Naive thymus-derived CD4-positive, alpha-beta T cell (primary cell): ENCODE data around the gene MGAT3. TPM values are rescaled to one million over a fixed set of nuclear protein-coding genes. Genes with fewer than 3 reads are reported as not detected.
A peak's percentile ranks its signal among the peaks of the same experiment; 100 is the strongest.
"Not testable (repeated sequence)": the region's sequence is repeated elsewhere in the genome, so short reads cannot be mapped to it uniquely, and the experiment has no call there.

ENCODE experiments used
- ATAC-seq: fragments of 150-1000 bp; cut with Tn5 transposase; 2 replicates; pipeline ENCODE4 v1.10.0; 2021; ENCODE audit warnings: mild to moderate bottlenecking, moderate library complexity
- CTCF ChIA-PET: fragments of 350-600 bp; sonication (Branson Sonifier 250); formaldehyde crosslinking; loops from one replicate; lab custom pipeline; 2021; ENCODE audit warnings: antibody characterized with exemption; lab: Charles Lee
- POLR2A ChIA-PET: fragments of 350-600 bp; sonication (Branson Sonifier 250); formaldehyde crosslinking; loops from one replicate; lab custom pipeline; 2021; ENCODE audit warnings: antibody characterized with exemption, inconsistent platforms; lab: Charles Lee
- DNase-seq, 9 donors: peaks; one replicate each; pipeline versions ENCODE4 v3.0.0 to v3.0.0-alpha.2; 2020 to 2022; ENCODE audit warnings: mixed read lengths in 1 of 9
- H3K27ac ChIP-seq: one replicate; pipeline ENCODE4 v1.7.0; 2013; ENCODE audit warnings: mild to moderate bottlenecking, low read depth, low read length, moderate library complexity
- H3K27me3 ChIP-seq, 2 donors: one replicate each; pipeline ENCODE4 v1.7.0; 2013; ENCODE audit warnings: low read length in 2 of 2, mild to moderate bottlenecking in 2 of 2, moderate library complexity in 2 of 2; ENCODE audit not compliant: control insufficient read depth in 2 of 2, insufficient read depth in 2 of 2
- H3K36me3 ChIP-seq, 3 experiments: 1 replicate in 2 of 3; 2 replicates in 1 of 3; pipeline ENCODE4 v1.7.0; 2013; ENCODE audit warnings: low read length in 3 of 3, mild to moderate bottlenecking in 3 of 3, moderate library complexity in 1 of 3; ENCODE audit not compliant: insufficient read depth in 3 of 3, control insufficient read depth in 2 of 3
- H3K4me1 ChIP-seq, 2 donors: one replicate each; pipeline ENCODE4 v1.7.0; 2013; ENCODE audit warnings: low read length in 2 of 2, mild to moderate bottlenecking in 2 of 2, moderate library complexity in 1 of 2; ENCODE audit not compliant: control insufficient read depth in 2 of 2, insufficient read depth in 2 of 2
- H3K4me3 ChIP-seq: 2 replicates; pipeline ENCODE4 v1.7.0; 2013; ENCODE audit warnings: mild to moderate bottlenecking, low read length
- H3K9me3 ChIP-seq, 3 experiments: 1 replicate in 2 of 3; 2 replicates in 1 of 3; pipeline ENCODE4 v1.7.0; 2013; ENCODE audit warnings: low read length in 3 of 3; ENCODE audit not compliant: control insufficient read depth in 2 of 3
- H3K27ac Mint-ChIP-seq, 9 donors: one replicate each; pipeline ENCODE4 v1.8.0; 2020 to 2022; ENCODE audit warnings: mixed read lengths in 9 of 9, mild to moderate bottlenecking in 8 of 9, moderate library complexity in 5 of 9, inconsistent platforms in 2 of 9
- H3K27me3 Mint-ChIP-seq, 5 donors: one replicate each; pipeline ENCODE4 v1.8.0; 2021 to 2022; ENCODE audit warnings: mixed read lengths in 5 of 5, mild to moderate bottlenecking in 1 of 5
- H3K36me3 Mint-ChIP-seq, 5 donors: one replicate each; pipeline ENCODE4 v1.8.0; 2020 to 2022; ENCODE audit warnings: mixed read lengths in 5 of 5, mild to moderate bottlenecking in 3 of 5, inconsistent platforms in 1 of 5
- H3K4me1 Mint-ChIP-seq, 7 donors: one replicate each; pipeline ENCODE4 v1.8.0; 2020 to 2022; ENCODE audit warnings: mixed read lengths in 7 of 7, mild to moderate bottlenecking in 3 of 7, inconsistent platforms in 1 of 7
- H3K4me3 Mint-ChIP-seq, 10 donors: one replicate each; pipeline ENCODE4 v1.8.0; 2020 to 2022; ENCODE audit warnings: mild to moderate bottlenecking in 10 of 10, mixed read lengths in 10 of 10, moderate library complexity in 6 of 10, inconsistent platforms in 2 of 10
- H3K9me3 Mint-ChIP-seq, 11 donors: one replicate each; pipeline ENCODE4 v1.8.0; 2020 to 2022; ENCODE audit warnings: mixed read lengths in 11 of 11, mild to moderate bottlenecking in 4 of 11, inconsistent platforms in 1 of 11, moderate library complexity in 1 of 11
- intact Hi-C, 2 donors: fragments of 100-400 bp; cut with micrococcal nuclease; formaldehyde crosslinking; loops; one replicate each; pipeline ENCODE4 v1.15.1; 2023
- polyA plus RNA-seq, 2 donors: library from polyadenylated mRNA; unstranded; fragments of 300-500 nt; fragmentation: Illumina TruSeq; gene quantifications; one replicate each; pipeline ENCODE4 v1.2.3, GENCODE V29; 2021
- total RNA-seq, 6 experiments: library from RNA in 5 of 6; stranded (reverse) in 5 of 6; gene quantifications; 1 replicate in 5 of 6; 2 replicates in 1 of 6; pipeline ENCODE4 v1.2.3 and lab custom pipeline; 2021 to 2026

MGAT3 gene
- total RNA-seq: 1 to 10 TPM in 3 of 5 experiments, under 1 TPM in 2; 0.57 to 3.2 (median 1.0) TPM
- polyA plus RNA-seq: not detected
- total RNA-seq (lab: John Stamatoyannopoulos, UW): not detected

- ATAC-seq: no peak
- H3K9me3 ChIP-seq: no peaks in the 10 kb centered on the region
- Mint-ChIP-seq H3K9me3 (peaks cover 0 to 7% (median 0%) of the 10 kb centered on the region in 11 donors), H3K36me3 (peaks cover 0 to 16% (median 6%) of the 10 kb centered on the region in 5 donors), H3K27me3 (peaks cover 30 to 58% (median 33%) of the 10 kb centered on the region in 5 donors), H3K4me1 (peaks cover 17 to 25% (median 23%) of the 10 kb centered on the region in 7 donors), H3K4me3 (peak within 1 kb of the TSS; percentile 55 to 85 (median 78)), H3K27ac (peak within 1 kb of the TSS in 4 of 9 donors; percentile 3 to 70 (median 38))
- CTCF ChIA-PET: no interaction called here
- no peak within 1 kb of the TSS for H3K27ac ChIP-seq
- peak within 1 kb of the TSS; percentile 13 for H3K4me3 ChIP-seq
- peaks cover 8 to 9% of the 10 kb centered on the region in 2 donors for H3K4me1 ChIP-seq
- DNase-seq: no peak
- POLR2A ChIA-PET: no interaction called here
- intact Hi-C loops: no loop called here
- no peaks in the 10 kb centered on the region for H3K36me3 ChIP-seq
- H3K27me3 ChIP-seq: peaks cover 0 to 11% of the 10 kb centered on the region in 2 donors
These were observed at the start of gene MGAT3 for GRCh38 chr22:39456522-39457197. Gene MGAT3 (plus strand): TSS chr22:39457012. CDS start chr22:39487348, 30,336 bp downstream.

GRCh38 chr22:39408173-39408572 is 48.6 kb upstream of the MGAT3 start:
- ChIA-PET POLR2A (no interaction called here), CTCF (interaction anchor here (1.2 kb wide), 1 partner anchor 9 kb away, joined by 4 read pairs; the partner anchor contains the start of gene TAB1)
- Histone ChIP-seq H3K4me1 (peaks cover 12 to 22% of the 10 kb centered on the region in 2 donors), H3K4me3 (no peak overlapping the region), H3K27ac (no peak overlapping the region), H3K27me3 (no peaks in the 10 kb centered on the region), H3K36me3 (peaks cover 0 to 5% (median 0%) of the 10 kb centered on the region in 3 experiments), H3K9me3 (no peaks in the 10 kb centered on the region)
- Mint-ChIP-seq H3K9me3 (no peaks in the 10 kb centered on the region), H3K27me3 (no peaks in the 10 kb centered on the region), H3K27ac (no peak overlapping the region), H3K36me3 (peaks cover 0 to 28% (median 12%) of the 10 kb centered on the region in 5 donors), H3K4me3 (no peak overlapping the region), H3K4me1 (peaks cover 51 to 90% (median 75%) of the 10 kb centered on the region in 7 donors)
- intact Hi-C loops: no loop called here
- DNase-seq: no peak
- no peak for ATAC-seq

GRCh38 chr22:39408807-39409206 is 48.0 kb upstream of the MGAT3 start:
- H3K27me3 Mint-ChIP-seq: no peaks in the 10 kb centered on the region
- H3K4me1 ChIP-seq: peaks cover 12 to 29% of the 10 kb centered on the region in 2 donors
- no peak for DNase-seq
- CTCF ChIA-PET: interaction anchor here (1.2 kb wide), 1 partner anchor 10 kb away, joined by 4 read pairs; the partner anchor contains the start of gene TAB1
- H3K27ac Mint-ChIP-seq: no peak overlapping the region
- H3K9me3 ChIP-seq: no peaks in the 10 kb centered on the region
- H3K4me1 Mint-ChIP-seq: peaks cover 54 to 91% (median 75%) of the 10 kb centered on the region in 7 donors
- H3K27ac ChIP-seq: no peak overlapping the region
- no peaks in the 10 kb centered on the region for H3K27me3 ChIP-seq
- intact Hi-C loops: no loop called here
- no peaks in the 10 kb centered on the region for H3K9me3 Mint-ChIP-seq
- no peak overlapping the region for H3K4me3 Mint-ChIP-seq
- H3K4me3 ChIP-seq: no peak overlapping the region
- peaks cover 0 to 4% (median 0%) of the 10 kb centered on the region in 3 experiments for H3K36me3 ChIP-seq
- ATAC-seq: no peak
- H3K36me3 Mint-ChIP-seq: peaks cover 0 to 24% (median 8%) of the 10 kb centered on the region in 5 donors
- POLR2A ChIA-PET: interaction anchor here (0.9 to 9.1 kb wide), 2 partner anchors 9 to 20 kb away, joined by 3 to 75 read pairs; partner anchors contain the start of gene TAB1

GRCh38 chr22:39409516-39410029 is 47.2 kb upstream of the MGAT3 start:
- ATAC-seq (no peak), DNase-seq (no peak)
- H3K27ac Mint-ChIP-seq: peak overlapping the region in 1 of 9 donors; percentile 38
- no peaks in the 10 kb centered on the region for H3K27me3 Mint-ChIP-seq
- peaks cover 61 to 91% (median 75%) of the 10 kb centered on the region in 7 donors for H3K4me1 Mint-ChIP-seq
- intact Hi-C loops: loop anchor here in 1 of 2 donors (5.0 to 10.0 kb wide), 2 partner anchors 65 to 83 kb away; partner anchors contain the start of gene SYNGR1
- ChIA-PET CTCF (interaction anchor here (1.2 kb wide), 1 partner anchor 10 kb away, joined by 4 read pairs; the partner anchor contains the start of gene TAB1), POLR2A (interaction anchor here (0.9 to 9.1 kb wide), 2 partner anchors 10 to 20 kb away, joined by 3 to 75 read pairs; partner anchors contain the start of gene TAB1)
- Histone ChIP-seq H3K36me3 (peaks cover 0 to 4% (median 0%) of the 10 kb centered on the region in 3 experiments), H3K4me1 (peaks cover 12 to 36% of the 10 kb centered on the region in 2 donors), H3K4me3 (no peak overlapping the region), H3K27me3 (no peaks in the 10 kb centered on the region), H3K9me3 (no peaks in the 10 kb centered on the region), H3K27ac (no peak overlapping the region)
- H3K4me3 Mint-ChIP-seq: peak overlapping the region in 1 of 10 donors; percentile 15
- no peaks in the 10 kb centered on the region for H3K9me3 Mint-ChIP-seq
- H3K36me3 Mint-ChIP-seq: peaks cover 0 to 22% (median 5%) of the 10 kb centered on the region in 5 donors

- no peaks in the 10 kb centered on the region for H3K9me3 Mint-ChIP-seq
- CTCF ChIA-PET: interaction anchor here (4.5 kb wide), 1 partner anchor 11 kb away, joined by 39 read pairs; the partner anchor contains the start of gene TAB1
- peaks cover 0 to 19% (median 5%) of the 10 kb centered on the region in 5 donors for H3K36me3 Mint-ChIP-seq
- no peak overlapping the region for H3K4me3 ChIP-seq
- H3K27ac ChIP-seq: no peak overlapping the region
- H3K27me3 Mint-ChIP-seq: no peaks in the 10 kb centered on the region
- POLR2A ChIA-PET: interaction anchor here (0.6 to 9.1 kb wide), 7 partner anchors 8 to 1049 kb away, joined by 3 to 75 read pairs (median 4); partner anchors contain the start of genes ATF4, MIEF1 and TAB1
- no peak for DNase-seq
- peaks cover 0 to 4% (median 0%) of the 10 kb centered on the region in 3 experiments for H3K36me3 ChIP-seq
- H3K4me3 Mint-ChIP-seq: peak overlapping the region in 2 of 10 donors; percentile 71 to 75
- no peak for ATAC-seq
- intact Hi-C loops: loop anchor here in 1 of 2 donors (5.0 to 10.0 kb wide), 2 partner anchors 65 to 82 kb away; partner anchors contain the start of gene SYNGR1
- H3K27ac Mint-ChIP-seq: peak overlapping the region in 3 of 9 donors; percentile 55 to 86 (median 55)
- peaks cover 57 to 91% (median 75%) of the 10 kb centered on the region in 7 donors for H3K4me1 Mint-ChIP-seq
- H3K4me1 ChIP-seq: peaks cover 12 to 43% of the 10 kb centered on the region in 2 donors
- H3K27me3 ChIP-seq: no peaks in the 10 kb centered on the region
- no peaks in the 10 kb centered on the region for H3K9me3 ChIP-seq
These were observed 46.5 kb upstream of the MGAT3 start for GRCh38 chr22:39410264-39410663.

- Histone ChIP-seq H3K4me3 (peak overlapping the region; percentile 29), H3K4me1 (peaks cover 12 to 60% of the 10 kb centered on the region in 2 donors), H3K27ac (peak overlapping the region; percentile 44)
- ChIA-PET POLR2A (interaction anchor here (0.8 to 9.1 kb wide), 11 partner anchors 9 to 632 kb away, joined by 3 to 75 read pairs (median 7); partner anchors contain the start of genes ATF4, MIEF1, RPL3 and TAB1), CTCF (interaction anchor here (0.6 to 4.5 kb wide), 9 partner anchors 9 to 689 kb away, joined by 3 to 39 read pairs (median 3); partner anchors contain the start of gene TAB1)
- not testable (repeated sequence) for H3K9me3 ChIP-seq, H3K27me3 Mint-ChIP-seq, H3K36me3 ChIP-seq, DNase-seq, H3K9me3 Mint-ChIP-seq, H3K27me3 ChIP-seq, ATAC-seq
- Mint-ChIP-seq H3K4me1 (peaks cover 53 to 97% (median 79%) of the 10 kb centered on the region in 7 donors), H3K4me3 (peak overlapping the region; percentile 53 to 82 (median 72)), H3K27ac (peak overlapping the region; percentile 58 to 93 (median 86)), H3K36me3 (peaks cover 0 to 12% (median 5%) of the 10 kb centered on the region in 5 donors)
- intact Hi-C loops: loop anchor here (1.0 to 10.0 kb wide), 5 partner anchors 13 to 108 kb away; partner anchors contain the start of genes TAB1 (in 2 of the 2), ATF4 (in 1 of the 2) and SYNGR1 (in 1 of the 2)
These were observed 44.9 kb upstream of the MGAT3 start for GRCh38 chr22:39411828-39412365.
